Keratinocyte (primary cell): ENCODE data around the gene TINAG. TPM values are rescaled to one million over a fixed set of nuclear protein-coding genes. Genes with fewer than 3 reads are reported as not detected.

Experiments
- DNase-seq: peaks from one replicate; pipeline ENCODE4 v3.0.0-alpha.2; 2011; ENCODE audit warnings: low read depth, missing footprints, low spot score
- FAIRE-seq: peaks from 2 replicates; lab custom pipeline; 2011; peaks lifted over from hg19 to GRCh38; lab: Jason Lieb, UNC
- H2AFZ ChIP-seq: 2 replicates; pipeline ENCODE4 v1.6.0; 2012; ENCODE audit warnings: low read length, control low read depth, inconsistent platforms; ENCODE audit not compliant: control insufficient read depth
- H3K27ac ChIP-seq: 2 replicates; pipeline ENCODE4 v1.5.1; 2011; ENCODE audit warnings: low read length; ENCODE audit not compliant: control insufficient read depth, insufficient read depth
- H3K27me3 ChIP-seq: 3 replicates; pipeline ENCODE4 v1.6.0; 2011; ENCODE audit warnings: low read length; ENCODE audit not compliant: control insufficient read depth, insufficient read depth; ENCODE audit errors: extremely low read depth
- H3K36me3 ChIP-seq, 2 experiments: 2 replicates in 1 of 2; 3 replicates in 1 of 2; pipeline ENCODE4 v1.5.1; 2011; ENCODE audit warnings: low read length in 2 of 2, mild to moderate bottlenecking in 1 of 2; ENCODE audit not compliant: control insufficient read depth in 2 of 2, insufficient read depth in 2 of 2; ENCODE audit errors: extremely low read depth in 1 of 2
- H3K4me1 ChIP-seq: 3 replicates; pipeline ENCODE4 v1.5.1; 2011; ENCODE audit warnings: low read length; ENCODE audit not compliant: control insufficient read depth, insufficient read depth; ENCODE audit errors: extremely low read depth
- H3K4me2 ChIP-seq: 3 replicates; pipeline ENCODE4 v1.6.0; 2011; ENCODE audit warnings: low read depth, low read length; ENCODE audit not compliant: control insufficient read depth, insufficient read depth; ENCODE audit errors: extremely low read depth
- H3K4me3 ChIP-seq, 3 experiments: fragments of 200-600 bp in 1 of 3; sonication (generic) in 1 of 3; 2 replicates in 2 of 3; 3 replicates in 1 of 3; pipeline ENCODE4 v1.5.1; 2011 to 2016; ENCODE audit warnings: low read length in 3 of 3, mild to moderate bottlenecking in 3 of 3, control low read depth in 2 of 3, inconsistent platforms in 1 of 3, low read depth in 1 of 3, mixed read lengths in 1 of 3, mixed run types in 1 of 3, moderate library complexity in 1 of 3; ENCODE audit not compliant: control insufficient read depth in 2 of 3, insufficient read depth in 2 of 3; ENCODE audit errors: extremely low read depth in 1 of 3
- H3K79me2 ChIP-seq: 2 replicates; pipeline ENCODE4 v1.6.0; 2012; ENCODE audit warnings: low read length; ENCODE audit not compliant: control insufficient read depth, insufficient read depth
- H3K9ac ChIP-seq: 3 replicates; pipeline ENCODE4 v1.6.0; 2011; ENCODE audit warnings: low read length; ENCODE audit not compliant: control insufficient read depth, insufficient read depth; ENCODE audit errors: extremely low read depth
- H3K9me1 ChIP-seq: 3 replicates; pipeline ENCODE4 v1.6.0; 2011; ENCODE audit warnings: low read length; ENCODE audit not compliant: control insufficient read depth, insufficient read depth; ENCODE audit errors: extremely low read depth
- H3K9me3 ChIP-seq: 2 replicates; pipeline ENCODE4 v1.5.1; 2012; ENCODE audit warnings: low read depth, low read length; ENCODE audit not compliant: control insufficient read depth
- H4K20me1 ChIP-seq: 3 replicates; pipeline ENCODE4 v1.6.0; 2011; ENCODE audit warnings: low read length; ENCODE audit not compliant: control insufficient read depth, insufficient read depth; ENCODE audit errors: extremely low read depth
- EZH2 ChIP-seq: IDR thresholded peaks from one replicate; pipeline ENCODE4 v1.6.1; 2012; ENCODE audit warnings: inconsistent platforms, mild to moderate bottlenecking, low read length, moderate library complexity
- dilution Hi-C: fragments of 300-500 bp; cut with MboI; formaldehyde crosslinking; loops from one replicate; pipeline ENCODE4 v1.7.0; 2020; ENCODE audit warnings: low sequenced_read_pairs; ENCODE audit not compliant: extremely low pct_ligation_motif_present
- polyA plus RNA-seq, 5 experiments: library from polyadenylated mRNA; depleted of rRNA in 3 of 5; stranded (reverse) in 3 of 5; stranded (forward) in 1 of 5; unstranded in 1 of 5; fragments of >200 nt; gene quantifications; 1 replicate in 1 of 5; 2 replicates in 3 of 5; 3 replicates in 1 of 5; pipeline versions ENCODE4 v1.2.1 to v1.2.3, GENCODE V29; 2011 to 2012; ENCODE audit warnings: missing spikeins in 2 of 5, low read depth in 1 of 5, low replicate concordance in 1 of 5
- TF ChIP-seq, protein P1 (sequence below), 3 experiments: IDR thresholded peaks in 1 of 3; conservative IDR thresholded peaks in 1 of 3; optimal IDR thresholded peaks in 1 of 3; 2 replicates in 2 of 3; 3 replicates in 1 of 3; pipeline versions ENCODE3 to v1.5.1; 2011; ENCODE audit warnings: low read length in 3 of 3, mild to moderate bottlenecking in 3 of 3, moderate library complexity in 2 of 3, control low read depth in 1 of 3, inconsistent platforms in 1 of 3; ENCODE audit not compliant: insufficient read depth in 2 of 3; ENCODE audit errors: extremely low read depth in 1 of 3

Gene TINAG
- polyA plus RNA-seq, 1 donor (not counting 4 experiments of a cell fraction or from before 2014, with no cell fraction given): not detected

DNA sequence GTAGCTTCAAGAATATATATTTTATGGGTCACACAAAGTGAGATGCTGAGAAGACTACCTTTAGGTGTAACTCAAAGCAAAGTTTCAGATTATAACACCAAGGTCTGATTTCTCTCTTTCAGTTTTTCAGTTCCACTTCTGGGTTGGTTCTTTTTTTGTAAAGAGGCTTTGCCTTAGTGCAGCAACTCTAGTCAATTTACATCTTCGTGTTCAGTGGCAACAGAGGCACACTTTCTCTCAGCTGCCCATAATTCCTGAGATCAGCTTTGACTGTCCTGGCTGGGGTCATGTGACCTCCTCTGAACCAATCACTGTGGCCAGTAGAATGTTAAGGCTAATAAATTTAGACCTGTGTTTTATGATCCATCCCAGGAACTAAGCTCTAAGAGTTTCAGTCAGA lies 120.2 kb downstream of the TINAG start:
- TF ChIP-seq, protein P1, sequence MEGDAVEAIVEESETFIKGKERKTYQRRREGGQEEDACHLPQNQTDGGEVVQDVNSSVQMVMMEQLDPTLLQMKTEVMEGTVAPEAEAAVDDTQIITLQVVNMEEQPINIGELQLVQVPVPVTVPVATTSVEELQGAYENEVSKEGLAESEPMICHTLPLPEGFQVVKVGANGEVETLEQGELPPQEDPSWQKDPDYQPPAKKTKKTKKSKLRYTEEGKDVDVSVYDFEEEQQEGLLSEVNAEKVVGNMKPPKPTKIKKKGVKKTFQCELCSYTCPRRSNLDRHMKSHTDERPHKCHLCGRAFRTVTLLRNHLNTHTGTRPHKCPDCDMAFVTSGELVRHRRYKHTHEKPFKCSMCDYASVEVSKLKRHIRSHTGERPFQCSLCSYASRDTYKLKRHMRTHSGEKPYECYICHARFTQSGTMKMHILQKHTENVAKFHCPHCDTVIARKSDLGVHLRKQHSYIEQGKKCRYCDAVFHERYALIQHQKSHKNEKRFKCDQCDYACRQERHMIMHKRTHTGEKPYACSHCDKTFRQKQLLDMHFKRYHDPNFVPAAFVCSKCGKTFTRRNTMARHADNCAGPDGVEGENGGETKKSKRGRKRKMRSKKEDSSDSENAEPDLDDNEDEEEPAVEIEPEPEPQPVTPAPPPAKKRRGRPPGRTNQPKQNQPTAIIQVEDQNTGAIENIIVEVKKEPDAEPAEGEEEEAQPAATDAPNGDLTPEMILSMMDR (optimal IDR thresholded peaks at IDR 0.05 in 1 of 3, IDR thresholded peaks at IDR 0.05 in 1 of 3, conservative IDR thresholded peaks at IDR 0.05 in 1 of 3; ENCODE audit: extremely low read depth in 1 of 3, insufficient read depth in 2 of 3, low read length in 3 of 3): no peak
- no peak for TF ChIP-seq EZH2
- FAIRE-seq: peak; percentile 49
- dilution Hi-C loops: no loop called here
- no peaks in the 10 kb centered on the region for H3K36me3 ChIP-seq
- peak overlapping the region; percentile 90 for H2AFZ ChIP-seq
- H3K4me3 ChIP-seq: no peak overlapping the region
- H3K4me1 ChIP-seq: peaks cover 20% of the 10 kb centered on the region
- no peaks in the 10 kb centered on the region for H3K79me2 ChIP-seq
- no peaks in the 10 kb centered on the region for H3K27me3 ChIP-seq
- no peaks in the 10 kb centered on the region for H3K9me1 ChIP-seq
- H4K20me1 ChIP-seq: no peaks in the 10 kb centered on the region
- no peak overlapping the region for H3K4me2 ChIP-seq
- no peak overlapping the region for H3K27ac ChIP-seq
- H3K9ac ChIP-seq: no peak overlapping the region
- no peak for DNase-seq
- H3K9me3 ChIP-seq: no peaks in the 10 kb centered on the region

DNA sequence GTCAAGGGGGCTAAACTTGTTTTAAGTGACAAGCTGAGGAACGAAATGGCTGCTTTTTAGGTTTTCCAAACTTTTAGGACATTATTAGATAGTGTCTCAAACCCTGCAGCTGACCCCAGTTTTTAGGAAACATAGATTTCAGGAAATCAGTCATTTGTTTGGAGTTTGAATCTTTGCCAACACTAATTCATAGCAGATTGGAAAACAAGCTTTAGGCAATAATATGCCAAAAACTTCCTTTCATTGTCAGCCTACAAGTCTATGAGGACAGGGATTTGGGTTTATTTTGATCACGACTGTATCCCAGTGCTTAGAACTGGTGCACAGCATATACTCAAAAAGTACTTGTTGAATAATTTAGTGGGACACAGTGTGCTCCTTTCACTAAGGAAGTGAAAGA lies 123.2 kb downstream of the TINAG start:
- no peak overlapping the region for H3K4me2 ChIP-seq
- no peak overlapping the region for H3K27ac ChIP-seq
- dilution Hi-C loops: no loop called here
- DNase-seq (no peak), FAIRE-seq (peak; percentile 39)
- no peaks in the 10 kb centered on the region for H3K27me3 ChIP-seq
- no peaks in the 10 kb centered on the region for H3K79me2 ChIP-seq
- H3K9me1 ChIP-seq: no peaks in the 10 kb centered on the region
- no peak overlapping the region for H3K4me3 ChIP-seq
- peaks cover 20% of the 10 kb centered on the region for H3K4me1 ChIP-seq
- no peak overlapping the region for H3K9ac ChIP-seq
- TF ChIP-seq, protein P1 (optimal IDR thresholded peaks at IDR 0.05 in 1 of 3, IDR thresholded peaks at IDR 0.05 in 1 of 3, conservative IDR thresholded peaks at IDR 0.05 in 1 of 3; ENCODE audit: extremely low read depth in 1 of 3, insufficient read depth in 2 of 3, low read length in 3 of 3): no peak
- no peak for TF ChIP-seq EZH2
- H4K20me1 ChIP-seq: no peaks in the 10 kb centered on the region
- no peaks in the 10 kb centered on the region for H3K9me3 ChIP-seq
- H3K36me3 ChIP-seq: no peaks in the 10 kb centered on the region
- H2AFZ ChIP-seq: no peak overlapping the region

Other genes with a start within 250 kb of the TINAG start
- gene MLIP, start 197.0 kb upstream of the TINAG start, polyA plus RNA-seq: 0.53 to 1.1 TPM (median 0.87 TPM) in 3 replicates